Measurements from ENCODE around the gene ALDH8A1.

Gene ALDH8A1, protein sequence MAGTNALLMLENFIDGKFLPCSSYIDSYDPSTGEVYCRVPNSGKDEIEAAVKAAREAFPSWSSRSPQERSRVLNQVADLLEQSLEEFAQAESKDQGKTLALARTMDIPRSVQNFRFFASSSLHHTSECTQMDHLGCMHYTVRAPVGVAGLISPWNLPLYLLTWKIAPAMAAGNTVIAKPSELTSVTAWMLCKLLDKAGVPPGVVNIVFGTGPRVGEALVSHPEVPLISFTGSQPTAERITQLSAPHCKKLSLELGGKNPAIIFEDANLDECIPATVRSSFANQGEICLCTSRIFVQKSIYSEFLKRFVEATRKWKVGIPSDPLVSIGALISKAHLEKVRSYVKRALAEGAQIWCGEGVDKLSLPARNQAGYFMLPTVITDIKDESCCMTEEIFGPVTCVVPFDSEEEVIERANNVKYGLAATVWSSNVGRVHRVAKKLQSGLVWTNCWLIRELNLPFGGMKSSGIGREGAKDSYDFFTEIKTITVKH

GRCh38 chr6:134949927-134950326, at the start of gene ALDH8A1:
Gene ALDH8A1, minus strand, starts transcription at chr6:134950101. Its CDS starts 48 bp downstream, at chr6:134950053.
- DNase-seq = no peak

DNA sequence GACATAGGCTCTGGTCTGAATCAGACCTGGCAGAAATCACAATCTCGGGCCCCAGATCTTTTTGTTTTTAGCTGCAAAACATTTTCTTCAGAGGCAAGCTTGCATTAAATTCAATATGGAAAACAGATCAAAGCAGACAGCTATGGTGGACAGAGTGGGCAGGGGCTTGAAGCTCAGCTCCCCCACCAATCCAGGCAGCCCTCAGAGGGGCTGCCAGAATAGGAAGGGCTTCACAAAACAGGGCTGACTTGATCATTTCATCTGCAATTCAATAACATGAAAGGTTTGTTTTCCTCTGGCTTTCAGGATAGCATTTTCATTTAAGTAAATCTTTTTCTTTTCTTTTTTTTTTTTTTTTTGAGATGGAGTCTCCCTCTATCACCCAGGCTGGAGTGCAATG, 49.2 kb upstream of the ALDH8A1 start:
- no peak for DNase-seq

DNA sequence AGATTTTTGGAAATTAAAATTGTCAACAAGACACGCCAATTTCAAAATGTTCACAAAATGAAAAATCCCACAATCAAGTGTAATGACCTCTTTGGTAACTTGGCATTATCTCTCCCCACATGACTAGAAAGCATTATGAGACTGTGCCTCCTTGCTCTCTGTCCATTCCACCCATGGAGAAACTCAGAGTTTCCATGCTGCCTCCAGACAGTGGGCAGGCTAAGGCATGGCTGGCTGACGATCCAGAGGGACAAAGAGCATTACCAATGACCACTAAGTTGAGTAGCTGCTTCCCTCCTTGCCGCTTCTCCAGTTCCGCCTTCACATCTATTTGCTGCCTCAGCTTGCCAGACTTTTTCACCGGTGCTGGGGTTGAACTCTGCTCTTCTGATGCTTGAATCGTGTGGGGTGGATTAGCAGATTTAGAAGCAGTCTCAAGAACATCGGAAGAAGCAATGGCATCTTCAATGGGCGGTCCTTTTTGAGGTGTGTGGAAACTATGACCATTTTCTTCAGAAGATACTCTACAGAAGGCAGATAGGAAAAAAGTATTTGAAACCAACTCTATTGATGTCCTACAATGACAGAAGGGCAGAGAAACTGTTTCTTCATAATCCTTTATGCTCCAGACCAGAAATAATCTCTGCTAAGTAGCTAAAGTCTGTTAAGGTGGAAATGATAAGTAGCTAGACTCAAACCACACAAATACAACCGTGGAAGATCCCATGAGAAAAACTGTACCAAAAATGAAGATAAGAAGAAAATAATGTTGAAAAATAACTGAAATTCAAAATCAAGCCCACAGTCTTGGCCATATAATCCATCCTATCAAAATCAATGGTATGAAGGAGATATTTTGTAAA, 47.5 kb upstream of the ALDH8A1 start:
- DNase-seq = no peak

DNA sequence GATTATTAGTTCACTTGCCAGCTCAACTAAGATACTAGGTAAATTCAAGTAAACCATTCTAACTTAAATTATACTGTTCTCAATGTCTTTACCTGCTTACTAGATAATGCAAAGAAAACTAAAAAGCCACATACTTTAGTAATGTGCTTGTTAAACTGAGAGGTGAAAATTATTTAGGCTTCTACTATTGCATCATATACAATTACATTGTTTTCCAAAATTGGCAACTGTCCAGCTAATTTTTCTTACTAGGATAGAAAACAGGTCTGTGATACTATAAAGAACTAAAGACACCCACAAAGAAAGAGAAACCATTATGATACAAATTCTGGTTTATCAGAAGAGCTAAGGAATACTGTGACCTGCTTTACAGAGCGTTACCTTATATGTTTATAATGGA, 45.6 kb upstream of the ALDH8A1 start:
- DNase-seq = no peak

- no peak for DNase-seq
These were observed 44.5 kb upstream of the ALDH8A1 start for GRCh38 chr6:134994431-134994830.

DNA sequence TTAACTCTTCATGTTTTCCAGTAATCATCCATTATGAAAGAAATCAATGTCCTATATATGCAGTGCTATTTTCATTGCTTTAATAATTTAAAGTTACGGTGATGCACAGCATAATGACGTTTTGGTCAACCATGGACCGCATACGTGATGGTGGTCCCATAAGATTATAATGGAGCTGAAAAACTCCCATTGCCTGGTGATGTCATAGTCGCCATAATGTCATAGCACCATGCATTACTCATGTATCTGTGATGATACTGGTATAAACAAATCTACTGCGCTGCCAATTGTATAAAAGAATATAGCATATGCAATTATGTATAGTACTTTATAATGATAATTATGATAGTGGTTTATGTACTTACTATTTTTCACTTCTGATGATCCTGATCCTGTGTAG, 42.3 kb upstream of the ALDH8A1 start:
- no peak for DNase-seq

DNA sequence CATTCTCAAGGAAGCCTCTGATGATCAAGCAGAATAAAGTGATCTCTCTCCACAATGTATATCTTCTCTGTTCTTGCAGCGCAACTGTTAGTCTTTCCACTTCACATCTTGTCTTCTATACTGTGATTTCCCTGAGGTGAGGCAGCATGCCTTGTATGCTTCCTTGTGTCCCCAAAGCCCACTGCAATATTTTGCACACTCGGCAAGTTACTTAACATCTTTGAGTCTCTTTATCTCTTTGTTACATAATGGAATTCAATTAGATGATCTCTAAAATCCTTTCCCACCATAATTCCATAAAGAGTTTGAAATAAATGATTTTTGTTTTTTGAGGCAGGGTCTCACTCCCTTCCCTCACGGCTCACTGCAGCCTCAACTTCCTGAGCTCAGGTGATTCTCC, 40.4 kb upstream of the ALDH8A1 start:
- no peak for DNase-seq

- no peak for DNase-seq
These were observed 34.9 kb upstream of the ALDH8A1 start for GRCh38 chr6:134984821-134985220.

DNA sequence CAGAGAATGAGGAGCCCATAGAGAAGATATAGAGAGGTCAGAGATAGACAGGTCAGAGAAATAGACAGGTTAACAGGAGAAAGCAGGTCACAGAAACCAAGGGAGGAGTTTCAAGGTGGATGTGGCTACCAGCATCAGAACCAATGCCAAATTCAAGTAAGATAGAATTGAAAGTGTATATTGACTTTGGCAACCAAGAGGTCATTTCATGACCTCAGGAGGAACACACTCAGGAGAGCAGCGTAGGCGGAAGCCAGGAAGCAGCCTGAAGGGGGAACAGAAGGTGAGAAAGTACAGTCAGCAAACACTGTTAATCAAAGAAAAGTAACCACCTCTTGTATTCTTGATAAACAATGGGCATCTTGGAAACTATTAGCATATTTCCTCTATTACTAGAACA, 33.9 kb upstream of the ALDH8A1 start:
- no peak for DNase-seq

GRCh38 chr6:134982161-134982560, 32.3 kb upstream of the ALDH8A1 start:
- DNase-seq = no peak

DNA sequence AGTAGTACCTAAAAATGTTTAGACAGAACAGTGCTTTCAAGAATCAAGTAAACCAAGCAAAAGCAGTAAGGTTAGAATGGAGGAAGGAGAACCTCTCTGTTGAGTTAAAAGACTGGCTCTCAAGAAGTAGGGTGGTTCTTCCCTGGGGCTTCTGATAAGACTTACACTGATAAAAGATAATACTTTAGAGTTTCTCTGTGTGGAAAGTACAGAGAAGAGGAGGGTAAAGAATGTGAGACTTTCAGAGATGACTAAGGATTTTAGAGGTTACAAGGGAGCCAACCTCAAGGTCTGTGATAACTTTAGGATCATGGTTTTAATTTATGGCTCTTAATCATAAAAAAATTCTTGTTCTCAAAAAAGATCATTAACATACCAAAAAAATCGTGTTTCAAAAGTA, 30.9 kb upstream of the ALDH8A1 start:
- no peak for DNase-seq

GRCh38 chr6:134979142-134979541, 29.2 kb upstream of the ALDH8A1 start:
- no peak for DNase-seq

DNA sequence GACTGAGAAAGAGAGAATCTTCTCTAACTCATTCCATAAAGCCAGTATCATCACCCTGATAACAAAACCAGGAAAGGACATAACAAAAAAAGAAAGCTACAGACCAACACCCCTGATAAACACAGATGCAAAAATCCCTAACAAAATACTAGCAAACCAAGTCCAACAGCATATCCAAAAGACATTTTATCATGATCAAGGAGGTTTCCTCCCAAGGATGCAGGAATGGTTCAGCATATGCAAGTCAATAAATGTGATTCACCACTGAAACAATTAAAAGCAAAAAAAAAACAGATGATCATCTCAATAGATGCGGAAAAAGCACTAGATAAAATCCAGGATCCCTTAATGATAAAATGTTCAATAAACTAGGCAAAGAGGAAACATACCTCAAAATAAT, 24.5 kb upstream of the ALDH8A1 start:
- DNase-seq = no peak

DNA sequence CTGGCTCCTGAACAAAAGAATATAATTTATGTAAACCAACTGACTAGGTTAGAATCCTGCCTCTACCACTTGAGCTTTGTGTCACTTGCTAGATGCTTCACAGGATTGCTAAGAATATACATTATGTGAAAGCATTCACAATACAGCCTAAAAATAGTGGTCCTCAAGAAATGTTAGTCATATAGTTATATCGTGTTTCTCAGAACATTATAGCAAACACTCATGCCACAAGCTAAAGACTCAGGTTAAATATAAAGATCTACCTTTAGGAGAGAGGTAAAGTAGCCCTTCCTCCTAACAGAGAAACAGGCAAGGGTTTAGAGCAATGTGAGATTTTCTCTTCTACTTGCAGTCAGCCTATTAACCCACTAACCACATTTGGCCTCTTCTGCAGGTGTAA, 17.8 kb upstream of the ALDH8A1 start:
- no peak for DNase-seq

- DNase-seq = no peak
These were observed 14.7 kb upstream of the ALDH8A1 start for GRCh38 chr6:134964451-134965203.

DNA sequence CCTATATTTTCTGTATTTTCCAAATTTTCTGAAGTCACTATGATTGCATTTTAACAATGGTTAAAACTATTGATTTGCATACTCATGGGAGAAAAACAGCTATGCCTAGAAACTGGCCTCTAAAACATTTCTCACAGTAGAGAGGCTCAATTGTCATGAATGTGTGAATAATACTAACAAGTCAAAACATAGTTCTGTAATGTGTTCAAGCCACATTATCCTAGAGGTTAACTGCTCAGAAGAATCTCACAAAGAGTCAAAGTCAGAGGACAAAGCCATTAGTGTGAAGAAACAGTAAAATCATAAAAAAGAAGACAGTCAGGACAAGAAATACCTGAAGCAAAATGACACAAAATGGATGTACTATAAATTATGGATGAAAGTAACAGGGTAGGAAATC, 12.5 kb upstream of the ALDH8A1 start:
- no peak for DNase-seq

- DNase-seq = no peak
These were observed 11.5 kb upstream of the ALDH8A1 start for GRCh38 chr6:134961366-134961765.

DNA sequence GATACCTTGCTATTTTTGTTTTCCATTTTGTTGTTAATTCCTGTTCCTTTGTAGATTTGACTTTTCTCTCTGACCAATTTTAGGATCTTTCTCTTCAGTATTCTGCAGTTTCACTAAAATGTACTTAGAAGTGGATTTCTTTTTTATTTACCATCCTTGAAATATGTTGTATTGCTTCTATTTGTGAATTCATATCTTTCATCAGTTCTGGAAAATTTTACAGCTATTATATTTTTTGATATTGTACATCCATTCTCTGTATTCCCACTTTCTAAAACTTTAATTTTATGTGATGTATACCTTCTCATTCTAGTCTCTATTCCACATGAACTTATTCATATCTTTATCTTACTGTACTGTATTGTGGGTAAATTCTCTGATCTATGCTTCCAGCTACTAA, 9.7 kb upstream of the ALDH8A1 start:
- DNase-seq = no peak

DNA sequence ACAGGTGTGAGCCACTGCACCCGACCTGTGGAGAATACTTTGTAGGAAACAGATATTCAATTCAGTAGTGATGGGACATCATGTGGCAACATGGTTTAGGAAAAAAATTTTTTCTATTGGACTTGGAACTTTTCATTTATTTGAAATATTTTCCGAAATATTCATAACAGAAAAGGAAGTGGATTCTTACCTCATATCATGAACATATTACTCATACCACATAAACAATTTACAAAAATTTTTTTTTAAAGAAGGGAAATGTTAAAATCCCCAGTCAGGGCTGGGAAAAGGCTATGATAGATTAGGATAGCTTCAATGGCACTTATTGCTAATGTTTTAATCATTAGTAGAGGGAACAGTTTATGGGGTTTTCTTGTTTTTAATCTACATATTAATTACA, 6.8 kb upstream of the ALDH8A1 start:
- no peak for DNase-seq

GRCh38 chr6:134956032-134956431, 6.1 kb upstream of the ALDH8A1 start:
- DNase-seq = no peak

GRCh38 chr6:134954272-134955000, 4.5 kb upstream of the ALDH8A1 start:
- no peak for DNase-seq

DNA sequence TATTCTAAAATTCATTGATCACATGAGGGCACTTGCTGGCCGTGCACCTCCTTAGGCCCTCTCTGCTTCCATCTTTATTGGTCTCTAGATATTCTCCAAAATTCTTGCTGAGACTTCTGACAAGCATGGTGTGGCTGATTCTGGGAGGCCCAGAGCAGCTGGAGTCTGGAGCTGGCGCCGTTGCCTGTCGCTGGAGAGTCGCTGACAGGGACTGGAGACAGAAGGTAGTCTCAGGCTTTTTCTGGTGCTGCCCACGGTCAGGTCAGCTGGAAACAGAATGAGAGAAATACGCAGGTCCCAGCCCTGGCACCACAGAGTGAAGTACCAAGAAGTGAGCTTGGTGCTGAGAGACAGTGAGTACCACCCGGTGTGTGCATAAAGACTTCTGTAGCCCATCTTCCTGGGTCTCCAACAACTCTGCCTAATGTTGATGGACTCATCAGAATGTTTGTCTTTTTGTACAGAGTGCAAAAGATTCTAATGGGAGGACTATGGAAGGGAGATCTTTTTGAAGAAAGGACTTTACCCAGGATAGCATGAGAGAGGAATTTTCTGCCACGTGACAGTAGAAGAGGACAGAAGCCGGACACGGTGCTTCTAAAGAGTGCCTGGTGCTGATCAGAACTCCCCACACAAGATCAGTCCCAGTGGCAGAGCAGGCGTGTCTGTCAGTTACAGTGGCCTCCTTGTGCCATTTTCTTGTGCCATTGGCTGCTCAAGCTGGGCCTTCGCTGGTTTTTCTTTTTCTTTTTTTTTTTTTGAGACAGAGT, 1.8 kb upstream of the ALDH8A1 start:
- DNase-seq = no peak

Measured in GDM1 (cell line).